Endothelial cell of umbilical vein (primary cell): ENCODE data around the gene ADAM23.

Source experiments
- CTCF ChIP-seq, 2 donors: IDR thresholded peaks; 1 replicate in 1 of 2; 2 replicates in 1 of 2; pipeline ENCODE4 v1.5.1; 2011; ENCODE audit warnings: low read length in 2 of 2, mild to moderate bottlenecking in 2 of 2, moderate library complexity in 2 of 2, control low read depth in 1 of 2, inconsistent platforms in 1 of 2, low read depth in 1 of 2; ENCODE audit not compliant: insufficient read depth in 1 of 2; ENCODE audit errors: extremely low read depth in 1 of 2
- EZH2 ChIP-seq: IDR thresholded peaks from 2 replicates; pipeline ENCODE4 v1.6.1; 2012; ENCODE audit warnings: borderline replicate concordance, low read depth, mild to moderate bottlenecking, moderate library complexity, low read length, inconsistent platforms; ENCODE audit not compliant: severe bottlenecking
- FOS ChIP-seq: IDR thresholded peaks from 2 replicates; pipeline ENCODE4 v1.6.1; 2011; ENCODE audit warnings: mild to moderate bottlenecking, low read length, moderate library complexity, borderline replicate concordance; ENCODE audit not compliant: insufficient read depth
- MAX ChIP-seq: IDR thresholded peaks from 2 replicates; pipeline ENCODE4 v1.6.1; 2011; ENCODE audit not compliant: insufficient read depth, insufficient read length
- MYC ChIP-seq: IDR thresholded peaks from one replicate; pipeline ENCODE4 v1.6.1; 2011; ENCODE audit warnings: mild to moderate bottlenecking, low read depth, low read length
- POLR2A ChIP-seq: IDR thresholded peaks from 2 replicates; pipeline ENCODE4 v1.6.1; 2012; ENCODE audit warnings: low read depth, mild to moderate bottlenecking, control low read depth, low read length
- POLR2AphosphoS5 ChIP-seq: IDR thresholded peaks from 2 replicates; pipeline ENCODE4 v1.6.1; 2012; ENCODE audit warnings: low read depth, mild to moderate bottlenecking, control low read depth, low read length, moderate library complexity; ENCODE audit not compliant: insufficient read depth

DNA sequence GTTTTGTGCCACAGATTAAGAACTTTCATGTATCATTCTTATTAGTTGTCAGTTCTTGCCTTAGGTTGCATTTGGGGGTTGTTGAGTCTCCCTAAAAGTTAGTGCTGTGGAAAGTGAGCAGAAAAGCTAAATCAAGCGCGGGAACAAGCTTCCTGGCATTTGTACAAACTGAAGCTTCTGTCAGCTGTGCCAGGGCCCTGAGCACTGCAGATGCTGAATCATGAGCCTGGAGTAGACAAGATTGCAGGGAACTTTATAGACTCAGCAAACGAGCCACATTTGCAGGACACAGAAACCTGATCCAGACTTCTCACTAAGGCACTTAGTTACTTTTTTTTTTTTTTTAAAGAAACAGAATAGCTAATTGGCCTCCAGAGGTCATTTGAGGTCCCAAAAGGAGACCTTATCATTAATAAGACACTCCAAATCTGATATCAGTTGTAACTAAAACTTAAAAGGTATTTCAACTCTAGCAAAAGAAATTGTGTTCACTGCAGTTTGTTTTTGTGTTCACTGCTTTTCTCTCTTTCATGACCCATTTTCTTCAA is 88.7 kb downstream of the ADAM23 start:
- TF ChIP-seq CTCF (IDR thresholded peaks at IDR 0.05; ENCODE audit: extremely low read depth in 1 of 2, insufficient read depth in 1 of 2, low read depth in 1 of 2, low read length in 2 of 2), result no peak
- no peak for TF ChIP-seq POLR2A
- no peak for TF ChIP-seq MAX
- no peak for TF ChIP-seq EZH2
- no peak for TF ChIP-seq FOS
- no peak for TF ChIP-seq MYC
- TF ChIP-seq POLR2AphosphoS5, result no peak
